ENCODE results near the gene IKZF3. TPM values are rescaled to one million over a fixed set of nuclear protein-coding genes. Genes with fewer than 3 reads are reported as not detected.

The IKZF3 gene
- total RNA-seq, 2 experiments from 2014 or later, result 39.7 to 39.9 TPM

DNA sequence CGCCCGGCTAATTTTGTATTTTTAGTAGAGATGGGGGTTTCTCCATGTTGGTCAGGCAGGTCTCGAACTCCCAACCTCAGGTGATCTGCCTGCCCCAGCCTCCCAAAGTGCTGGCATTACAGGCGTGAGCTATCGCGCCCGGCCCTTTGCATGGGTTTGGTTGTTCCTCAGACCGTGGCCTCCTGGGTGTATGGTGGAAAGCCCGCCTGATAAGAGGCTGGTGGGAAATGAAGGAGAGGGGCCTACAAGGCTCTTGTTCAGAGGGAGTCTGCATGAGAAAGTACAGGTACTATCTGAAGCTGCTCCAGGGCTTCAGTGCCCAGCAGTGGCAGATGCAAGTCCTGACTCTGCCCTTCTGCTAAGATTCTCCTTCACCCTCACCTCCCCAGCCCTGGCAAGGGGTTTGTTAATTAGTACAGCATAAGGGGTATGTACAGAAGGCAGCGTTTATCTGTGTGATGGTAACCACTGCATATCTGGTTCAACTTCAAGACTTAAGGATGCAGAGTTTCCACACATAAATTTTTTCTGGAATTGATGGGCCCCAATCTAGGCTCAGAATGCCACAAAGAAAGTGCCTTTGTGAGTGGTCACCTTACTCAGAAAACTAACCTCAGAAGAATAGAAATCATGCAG is 102.1 kb downstream of the IKZF3 start:
- ChIA-PET POLR2A (interaction anchor here (0.8 to 1.1 kb wide), 2 partner anchors 31 to 219 kb away, joined by 3 read pairs; partner anchors contain the start of gene PSMD3), CTCF (no interaction called here)
- Histone ChIP-seq H3K36me3 (ENCODE audit: insufficient read depth, low read length) (peaks cover 53% of the 10 kb centered on the region), H3K27me3 (ENCODE audit: control insufficient read depth in 1 of 2, insufficient read depth in 2 of 2, low read length in 2 of 2) (no peaks in the 10 kb centered on the region), H3K4me1 (ENCODE audit: insufficient read depth, low read length) (peaks cover 49% of the 10 kb centered on the region), H3K27ac (ENCODE audit: low read depth in 1 of 2, low read length in 2 of 2) (no peak overlapping the region), H3K9me3 (ENCODE audit: control insufficient read depth in 1 of 2, insufficient read depth in 1 of 2, low read length in 2 of 2) (no peaks in the 10 kb centered on the region), H3K4me3 (ENCODE audit: low read length) (no peak overlapping the region)
- DNase-seq (no peak), ATAC-seq (ENCODE audit: poor library complexity) (no peak)
- Mint-ChIP-seq H3K9me3 (no peaks in the 10 kb centered on the region), H3K36me3 (ENCODE audit: low read depth) (peaks cover 64% of the 10 kb centered on the region), H3K27ac (peak overlapping the region; percentile 71), H3K27me3 (no peaks in the 10 kb centered on the region), H3K4me1 (ENCODE audit: low read depth) (peaks cover 69% of the 10 kb centered on the region), H3K4me3 (no peak overlapping the region)
- TF ChIP-seq, protein P1, sequence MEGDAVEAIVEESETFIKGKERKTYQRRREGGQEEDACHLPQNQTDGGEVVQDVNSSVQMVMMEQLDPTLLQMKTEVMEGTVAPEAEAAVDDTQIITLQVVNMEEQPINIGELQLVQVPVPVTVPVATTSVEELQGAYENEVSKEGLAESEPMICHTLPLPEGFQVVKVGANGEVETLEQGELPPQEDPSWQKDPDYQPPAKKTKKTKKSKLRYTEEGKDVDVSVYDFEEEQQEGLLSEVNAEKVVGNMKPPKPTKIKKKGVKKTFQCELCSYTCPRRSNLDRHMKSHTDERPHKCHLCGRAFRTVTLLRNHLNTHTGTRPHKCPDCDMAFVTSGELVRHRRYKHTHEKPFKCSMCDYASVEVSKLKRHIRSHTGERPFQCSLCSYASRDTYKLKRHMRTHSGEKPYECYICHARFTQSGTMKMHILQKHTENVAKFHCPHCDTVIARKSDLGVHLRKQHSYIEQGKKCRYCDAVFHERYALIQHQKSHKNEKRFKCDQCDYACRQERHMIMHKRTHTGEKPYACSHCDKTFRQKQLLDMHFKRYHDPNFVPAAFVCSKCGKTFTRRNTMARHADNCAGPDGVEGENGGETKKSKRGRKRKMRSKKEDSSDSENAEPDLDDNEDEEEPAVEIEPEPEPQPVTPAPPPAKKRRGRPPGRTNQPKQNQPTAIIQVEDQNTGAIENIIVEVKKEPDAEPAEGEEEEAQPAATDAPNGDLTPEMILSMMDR (IDR thresholded peaks at IDR 0.05), result no peak
- intact Hi-C loops (cut with DNase I, micrococcal nuclease), result no loop called here

DNA sequence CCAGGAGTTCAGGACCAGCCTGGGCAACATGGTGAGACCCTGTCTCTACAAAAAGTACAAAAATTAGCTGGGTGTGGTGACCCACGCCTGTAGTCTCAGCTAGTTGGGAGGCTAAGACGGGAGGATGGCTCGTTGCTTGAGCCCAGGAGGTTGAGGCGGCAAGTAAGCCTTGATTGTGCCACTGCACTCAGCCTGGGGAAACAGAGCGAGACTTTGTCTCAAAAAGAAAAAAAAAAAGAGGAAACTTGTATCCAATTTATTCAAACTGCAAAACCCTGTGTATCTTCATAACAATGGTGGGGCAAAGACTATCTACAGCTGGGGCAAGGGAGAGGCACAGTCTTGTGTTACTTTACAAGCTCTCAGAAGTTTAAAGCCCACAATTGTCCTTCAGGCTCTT is 104.9 kb downstream of the IKZF3 start:
- H3K27ac ChIP-seq (ENCODE audit: low read depth in 1 of 2, low read length in 2 of 2), result peak overlapping the region in 1 of 2 donors; percentile 97
- H3K27me3 Mint-ChIP-seq, result no peaks in the 10 kb centered on the region
- ATAC-seq (ENCODE audit: poor library complexity), result no peak
- intact Hi-C loops (cut with DNase I, micrococcal nuclease), result loop anchor here (2.0 to 5.0 kb wide), 3 partner anchors 32 to 223 kb away; partner anchors contain the start of gene PSMD3 (in 1 of the 2)
- H3K4me3 Mint-ChIP-seq, result no peak overlapping the region
- peaks cover 67% of the 10 kb centered on the region for H3K4me1 Mint-ChIP-seq (ENCODE audit: low read depth)
- H3K4me1 ChIP-seq (ENCODE audit: insufficient read depth, low read length), result peaks cover 61% of the 10 kb centered on the region
- CTCF ChIA-PET, result interaction anchor here (0.6 to 3.3 kb wide), 7 partner anchors 10 to 183 kb away, joined by 3 to 11 read pairs (median 4); partner anchors contain the start of genes IKZF3 and MIEN1
- no peaks in the 10 kb centered on the region for H3K9me3 ChIP-seq (ENCODE audit: control insufficient read depth in 1 of 2, insufficient read depth in 1 of 2, low read length in 2 of 2)
- peaks cover 36% of the 10 kb centered on the region for H3K36me3 Mint-ChIP-seq (ENCODE audit: low read depth)
- no peak overlapping the region for H3K4me3 ChIP-seq (ENCODE audit: low read length)
- TF ChIP-seq, protein P1 (IDR thresholded peaks at IDR 0.05), result no peak
- H3K36me3 ChIP-seq (ENCODE audit: insufficient read depth, low read length), result peaks cover 25% of the 10 kb centered on the region
- POLR2A ChIA-PET, result interaction anchor here (1.1 to 2.2 kb wide), 3 partner anchors 10 to 60 kb away, joined by 5 to 8 read pairs (median 7); partner anchors contain the start of gene MIEN1
- H3K9me3 Mint-ChIP-seq, result no peaks in the 10 kb centered on the region
- DNase-seq, result peak in 1 of 14 experiments; percentile 26
- H3K27me3 ChIP-seq (ENCODE audit: control insufficient read depth in 1 of 2, insufficient read depth in 2 of 2, low read length in 2 of 2), result no peaks in the 10 kb centered on the region
- H3K27ac Mint-ChIP-seq, result peak overlapping the region; percentile 92

DNA sequence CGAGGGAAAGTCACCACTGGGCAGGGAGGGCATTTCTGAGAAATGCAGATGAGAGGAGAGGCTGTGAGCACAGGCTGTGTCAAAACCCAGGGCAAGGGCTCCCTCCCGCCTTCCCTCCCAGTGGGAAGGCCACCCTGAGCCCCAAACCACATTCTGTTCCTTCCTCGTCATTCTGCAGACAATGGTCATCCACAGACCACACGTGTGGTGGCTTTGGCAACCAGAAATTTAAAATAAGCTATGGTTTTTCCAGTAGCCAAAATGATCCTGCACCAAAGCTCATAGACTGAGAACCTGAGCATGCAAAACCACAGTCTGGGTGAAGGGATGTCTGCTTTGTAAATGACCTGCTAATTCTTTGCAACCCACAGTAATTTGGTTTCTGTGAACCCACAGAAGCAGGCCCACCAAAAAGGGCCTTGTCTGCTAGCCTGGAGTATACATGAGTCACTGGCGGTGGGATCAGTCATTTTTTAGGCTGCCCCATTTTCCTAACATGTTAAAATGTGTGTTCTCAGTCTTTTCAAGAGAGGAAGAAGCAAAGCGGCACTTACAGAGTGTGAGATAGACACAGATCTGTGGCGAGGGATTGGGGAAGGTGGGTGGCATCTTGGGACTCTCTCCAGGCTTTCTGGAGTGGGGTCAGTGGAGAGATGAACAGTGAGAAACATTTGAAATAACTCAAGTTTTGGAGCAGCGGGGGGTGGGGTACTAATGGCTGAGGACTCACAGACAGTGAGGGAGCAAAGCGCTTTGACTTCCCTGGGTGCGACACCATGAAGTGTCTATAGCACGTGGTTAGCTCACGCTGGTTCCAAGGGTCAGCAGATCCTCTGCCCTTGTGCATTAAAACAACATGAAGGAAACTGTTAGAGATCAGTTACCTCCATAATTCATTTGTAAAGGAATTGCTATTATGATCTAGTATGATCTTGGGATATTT is 105.9 kb downstream of the IKZF3 start:
- POLR2A ChIA-PET, result interaction anchor here (0.5 to 2.2 kb wide), 7 partner anchors 9 to 294 kb away, joined by 3 to 8 read pairs (median 3); partner anchors contain the start of gene MIEN1
- no peak overlapping the region for H3K4me3 ChIP-seq (ENCODE audit: low read length)
- Mint-ChIP-seq H3K27ac (peak overlapping the region; percentile 92), H3K4me3 (peak overlapping the region; percentile 56), H3K36me3 (ENCODE audit: low read depth) (peaks cover 29% of the 10 kb centered on the region), H3K27me3 (no peaks in the 10 kb centered on the region), H3K4me1 (ENCODE audit: low read depth) (peaks cover 68% of the 10 kb centered on the region), H3K9me3 (no peaks in the 10 kb centered on the region)
- peaks cover 15% of the 10 kb centered on the region for H3K36me3 ChIP-seq (ENCODE audit: insufficient read depth, low read length)
- intact Hi-C loops (cut with DNase I, micrococcal nuclease), result loop anchor here (1.0 to 5.0 kb wide), 4 partner anchors 12 to 224 kb away; partner anchors contain the start of gene PSMD3 (in 1 of the 2)
- H3K27ac ChIP-seq (ENCODE audit: low read depth in 1 of 2, low read length in 2 of 2), result peak overlapping the region; percentile 95 to 97
- no peaks in the 10 kb centered on the region for H3K9me3 ChIP-seq (ENCODE audit: control insufficient read depth in 1 of 2, insufficient read depth in 1 of 2, low read length in 2 of 2)
- no peak for ATAC-seq (ENCODE audit: poor library complexity)
- H3K4me1 ChIP-seq (ENCODE audit: insufficient read depth, low read length), result peaks cover 66% of the 10 kb centered on the region
- CTCF ChIA-PET, result interaction anchor here (1.0 to 3.3 kb wide), 7 partner anchors 11 to 138 kb away, joined by 3 to 11 read pairs (median 4); partner anchors contain the start of genes IKZF3 and MIEN1
- peak in 10 of 14 experiments; percentile 25 to 81 (median 48) for DNase-seq
- no peaks in the 10 kb centered on the region for H3K27me3 ChIP-seq (ENCODE audit: control insufficient read depth in 1 of 2, insufficient read depth in 2 of 2, low read length in 2 of 2)
- TF ChIP-seq, protein P1 (IDR thresholded peaks at IDR 0.05), result no peak
